OCI-LY1 (cell line): ENCODE measurements around the gene LRRC8E.
A peak's percentile ranks its signal among the peaks of the same experiment; 100 is the strongest.

Experiments used
- H2AFZ ChIP-seq: fragments of 200-600 bp; sonication (generic), shearing (Covaris generic); 2 replicates; pipeline ENCODE4 v1.6.0; 2014; ENCODE audit warnings: antibody characterized with exemption, mild to moderate bottlenecking, low read length
- H3F3A ChIP-seq: fragments of 200-600 bp; sonication (generic), shearing (Covaris generic); 2 replicates; pipeline ENCODE4 v1.6.0; 2014; ENCODE audit warnings: mild to moderate bottlenecking, antibody characterized with exemption, low read length, moderate library complexity; ENCODE audit not compliant: insufficient read depth
- H3K27ac ChIP-seq: fragments of 200-600 bp; sonication (generic); 2 replicates; pipeline ENCODE4 v1.5.1; 2014; ENCODE audit warnings: low read length, mixed run types, mild to moderate bottlenecking, low read depth; ENCODE audit not compliant: poor library complexity, severe bottlenecking
- H3K27me3 ChIP-seq: fragments of 200-600 bp; sonication (generic); 2 replicates; pipeline ENCODE4 v1.6.0; 2014; ENCODE audit warnings: antibody characterized with exemption, mild to moderate bottlenecking, low read length, moderate library complexity; ENCODE audit not compliant: insufficient read depth
- H3K36me3 ChIP-seq: fragments of 200-600 bp; sonication (generic); 2 replicates; pipeline ENCODE4 v1.6.1; 2014; ENCODE audit warnings: mild to moderate bottlenecking, antibody characterized with exemption, low read length, moderate library complexity, mixed read lengths; ENCODE audit not compliant: insufficient read depth
- H3K4me1 ChIP-seq: fragments of 200-600 bp; sonication (generic); 2 replicates; pipeline ENCODE4 v1.5.1; 2014; ENCODE audit warnings: mild to moderate bottlenecking, low read length, moderate library complexity; ENCODE audit not compliant: insufficient read depth, severe bottlenecking
- H3K4me2 ChIP-seq: fragments of 200-600 bp; sonication (generic), shearing (Covaris generic); 2 replicates; pipeline ENCODE4 v1.6.1; 2014; ENCODE audit warnings: low read length
- H3K4me3 ChIP-seq: fragments of 200-600 bp; sonication (generic); 2 replicates; pipeline ENCODE4 v1.5.1; 2014; ENCODE audit warnings: low read length, low read depth, mild to moderate bottlenecking, mixed read lengths; ENCODE audit not compliant: poor library complexity, severe bottlenecking
- H3K79me2 ChIP-seq: fragments of 200-600 bp; shearing (Covaris generic); 2 replicates; pipeline ENCODE4 v1.6.1; 2016; ENCODE audit warnings: mixed run types, low read length, mixed read lengths; ENCODE audit not compliant: insufficient read depth
- H3K9ac ChIP-seq: fragments of 200-600 bp; sonication (generic), shearing (Covaris generic); 2 replicates; pipeline ENCODE4 v1.6.1; 2014; ENCODE audit warnings: mild to moderate bottlenecking, low read length, mixed read lengths
- H3K9me2 ChIP-seq: fragments of 200-600 bp; sonication (generic), shearing (Covaris generic); 2 replicates; pipeline ENCODE4 v1.6.1; 2014; ENCODE audit warnings: low read depth, mild to moderate bottlenecking, low read length, mixed read lengths
- H3K9me3 ChIP-seq: fragments of 200-600 bp; shearing (Covaris generic); 2 replicates; pipeline ENCODE4 v1.6.1; 2014; ENCODE audit warnings: low read length, mixed read lengths
- H4K20me1 ChIP-seq: fragments of 200-600 bp; sonication (generic), shearing (Covaris generic); 2 replicates; pipeline ENCODE4 v1.6.0; 2016; ENCODE audit warnings: mild to moderate bottlenecking, low read length; ENCODE audit not compliant: insufficient read depth
- CTCF ChIP-seq: fragments of 200-600 bp; sonication (generic), shearing (Covaris generic); IDR thresholded peaks from 2 replicates; pipeline ENCODE4 v1.5.1; 2017; ENCODE audit warnings: mild to moderate bottlenecking, antibody characterized with exemption, low read length, moderate library complexity, mixed read lengths
- EZH2 ChIP-seq: fragments of 200-600 bp; sonication (generic), shearing (Covaris generic); IDR thresholded peaks from 2 replicates; pipeline ENCODE4 v1.8.0; 2017; ENCODE audit warnings: borderline replicate concordance, mixed run types, mild to moderate bottlenecking, antibody characterized with exemption, low read length, moderate library complexity, mixed read lengths

LRRC8E gene

GRCh38 chr19:7923295-7924191 lies 35.2 kb downstream of the LRRC8E start:
- no peaks in the 10 kb centered on the region for H3K9me3 ChIP-seq
- TF ChIP-seq CTCF: no peak
- TF ChIP-seq EZH2: no peak
- H3F3A ChIP-seq: no peaks in the 10 kb centered on the region
- H4K20me1 ChIP-seq: no peaks in the 10 kb centered on the region
- H3K9me2 ChIP-seq: no peaks in the 10 kb centered on the region
- H3K4me2 ChIP-seq: no peak overlapping the region
- H3K4me3 ChIP-seq: no peak overlapping the region
- no peak overlapping the region for H3K27ac ChIP-seq
- peaks cover 12% of the 10 kb centered on the region; the same call in 1 of the 2 replicates for H3K36me3 ChIP-seq
- H2AFZ ChIP-seq: no peak overlapping the region
- peaks cover 29% of the 10 kb centered on the region for H3K4me1 ChIP-seq
- H3K27me3 ChIP-seq: no peaks in the 10 kb centered on the region; the same call in 1 of the 2 replicates
- H3K79me2 ChIP-seq: no peaks in the 10 kb centered on the region
- H3K9ac ChIP-seq: no peak overlapping the region

GRCh38 chr19:7924241-7924640 lies 35.9 kb downstream of the LRRC8E start:
- H3K4me1 ChIP-seq: peaks cover 27% of the 10 kb centered on the region
- H3K4me2 ChIP-seq: no peak overlapping the region
- no peaks in the 10 kb centered on the region for H3K79me2 ChIP-seq
- no peaks in the 10 kb centered on the region; the same call in 1 of the 2 replicates for H3K27me3 ChIP-seq
- no peaks in the 10 kb centered on the region for H3K9me3 ChIP-seq
- H4K20me1 ChIP-seq: no peaks in the 10 kb centered on the region
- no peaks in the 10 kb centered on the region for H3F3A ChIP-seq
- no peak overlapping the region for H3K9ac ChIP-seq
- no peak overlapping the region for H2AFZ ChIP-seq
- H3K4me3 ChIP-seq: no peak overlapping the region
- no peaks in the 10 kb centered on the region for H3K9me2 ChIP-seq
- peaks cover 14% of the 10 kb centered on the region for H3K36me3 ChIP-seq
- no peak overlapping the region for H3K27ac ChIP-seq
- TF ChIP-seq CTCF (no peak), EZH2 (no peak)

- Histone ChIP-seq H3K9me3 (no peaks in the 10 kb centered on the region), H3K79me2 (no peaks in the 10 kb centered on the region), H3K4me3 (no peak overlapping the region), H3K4me1 (peaks cover 22% of the 10 kb centered on the region), H3F3A (no peaks in the 10 kb centered on the region), H3K9ac (no peak overlapping the region), H3K27ac (no peak overlapping the region), H4K20me1 (no peaks in the 10 kb centered on the region), H3K9me2 (no peaks in the 10 kb centered on the region), H3K27me3 (no peaks in the 10 kb centered on the region; the same call in 1 of the 2 replicates), H3K36me3 (peaks cover 17% of the 10 kb centered on the region), H3K4me2 (peak overlapping the region; percentile 77), H2AFZ (no peak overlapping the region)
- TF ChIP-seq CTCF (no peak), EZH2 (no peak)
Measured at GRCh38 chr19:7924651-7925170, 36.4 kb downstream of the LRRC8E start.
